OCI-LY7 (cell line): ENCODE data around the gene FNDC3A. TPM values are rescaled to one million over a fixed set of nuclear protein-coding genes. Genes with fewer than 3 reads are reported as not detected.

Experiments used
- BruUV-seq: library from RNA; stranded (reverse); fragments of 400-500 nt; replicated peaks from 2 replicates; lab custom pipeline; 2021; lab: Mats Ljungman, UMichigan
- CTCF ChIA-PET: fragments of 300-600 bp; sonication (Branson Sonifier 250); formaldehyde crosslinking; loops from one replicate; lab custom pipeline; 2022; ENCODE audit warnings: antibody characterized with exemption; ENCODE audit not compliant: unreplicated experiment; lab: Charles Lee
- POLR2A ChIA-PET: fragments of 300-600 bp; sonication (Branson Sonifier 250); formaldehyde crosslinking; loops from one replicate; lab custom pipeline; 2022; ENCODE audit warnings: antibody characterized with exemption; lab: Charles Lee
- DNase-seq: peaks from one replicate; pipeline ENCODE4 v3.0.0-alpha.2; 2015; ENCODE audit warnings: low spot score
- H2AFZ ChIP-seq: fragments of 200-600 bp; sonication (generic), shearing (Covaris generic); 2 replicates; pipeline ENCODE4 v1.6.1; 2014; ENCODE audit warnings: mild to moderate bottlenecking, antibody characterized with exemption, low read length, moderate library complexity
- H3K27ac ChIP-seq: fragments of 200-600 bp; sonication (generic); 2 replicates; pipeline ENCODE4 v1.5.1; 2014; ENCODE audit warnings: mixed run types, low read depth, mild to moderate bottlenecking, moderate library complexity, low read length, inconsistent platforms; ENCODE audit not compliant: poor library complexity, severe bottlenecking
- H3K36me3 ChIP-seq: fragments of 200-600 bp; sonication (generic); 2 replicates; pipeline ENCODE4 v1.6.1; 2014; ENCODE audit warnings: mild to moderate bottlenecking, antibody characterized with exemption, low read length, moderate library complexity, mixed read lengths; ENCODE audit not compliant: insufficient read depth
- H3K4me1 ChIP-seq: fragments of 200-600 bp; sonication (generic); 2 replicates; pipeline ENCODE4 v1.5.1; 2014; ENCODE audit warnings: mild to moderate bottlenecking, low read length; ENCODE audit not compliant: insufficient read depth, poor library complexity, severe bottlenecking
- H3K4me2 ChIP-seq: fragments of 200-600 bp; sonication (generic); 2 replicates; pipeline ENCODE4 v1.6.1; 2014; ENCODE audit warnings: mild to moderate bottlenecking, low read length
- H3K4me3 ChIP-seq: fragments of 200-600 bp; sonication (generic); 2 replicates; pipeline ENCODE4 v1.5.1; 2014; ENCODE audit warnings: mild to moderate bottlenecking, low read depth, low read length; ENCODE audit not compliant: poor library complexity, severe bottlenecking
- H3K79me2 ChIP-seq: fragments of 200-600 bp; sonication (generic); 2 replicates; pipeline ENCODE4 v1.6.1; 2016; ENCODE audit warnings: low read depth, mild to moderate bottlenecking, low read length, moderate library complexity, mixed read lengths; ENCODE audit not compliant: insufficient read depth
- H3K9me2 ChIP-seq: fragments of 200-600 bp; sonication (generic); 2 replicates; pipeline ENCODE4 v1.6.1; 2016; ENCODE audit warnings: mild to moderate bottlenecking, low read length, mixed read lengths; ENCODE audit not compliant: insufficient read depth
- H3K9me3 ChIP-seq: fragments of 200-600 bp; sonication (generic); 2 replicates; pipeline ENCODE4 v1.6.1; 2014; ENCODE audit warnings: mild to moderate bottlenecking, mixed run types, low read length, mixed read lengths
- H4K20me1 ChIP-seq: fragments of 200-600 bp; sonication (generic); 2 replicates; pipeline ENCODE4 v1.6.1; 2014; ENCODE audit warnings: mild to moderate bottlenecking, antibody characterized with exemption, low read length, moderate library complexity, mixed read lengths; ENCODE audit not compliant: insufficient read depth
- EZH2phosphoT487 ChIP-seq: fragments of 200-600 bp; sonication (generic); IDR thresholded peaks from 2 replicates; pipeline ENCODE4 v1.6.1; 2018; ENCODE audit warnings: low read depth, borderline replicate concordance, mild to moderate bottlenecking, mixed run types, antibody characterized with exemption, low read length, moderate library complexity, mixed read lengths
- intact Hi-C: fragments of 100-400 bp; cut with micrococcal nuclease; formaldehyde crosslinking; loops from one replicate; pipeline ENCODE4 v1.10.0; 2022; ENCODE audit not compliant: unreplicated experiment
- total RNA-seq, 2 experiments: library from RNA; depleted of rRNA in 1 of 2; stranded (reverse); fragments of >200 nt in 1 of 2; shearing (Covaris generic) in 1 of 2; gene quantifications; 2 replicates each; pipeline ENCODE4 v1.2.3, GENCODE V29; 2014 to 2022
- TF ChIP-seq, protein P1 (sequence below): fragments of 200-600 bp; sonication (generic); conservative IDR thresholded peaks from 2 replicates; pipeline ENCODE4 v1.5.1; 2014; ENCODE audit warnings: mild to moderate bottlenecking, antibody characterized with exemption, low read length, moderate library complexity, mixed read lengths

The FNDC3A gene
- total RNA-seq, 2 experiments from 2014 or later = 38.7 to 59.6 TPM

- peaks cover 14% of the 10 kb centered on the region for H3K4me1 ChIP-seq
- no peaks in the 10 kb centered on the region for H4K20me1 ChIP-seq
- peaks cover 23% of the 10 kb centered on the region for H3K79me2 ChIP-seq
- H3K27ac ChIP-seq = no peak overlapping the region
- no peak overlapping the region for H3K4me2 ChIP-seq
- no peak overlapping the region for H3K4me3 ChIP-seq
- H3K9me2 ChIP-seq = no peaks in the 10 kb centered on the region
- ChIA-PET CTCF (no interaction called here), POLR2A (no interaction called here)
- no peak for DNase-seq
- intact Hi-C loops = loop anchor here (10.0 kb wide), 3 partner anchors 221 to 669 kb away; partner anchors contain the start of gene RB1
- peaks cover 13% of the 10 kb centered on the region; the same call in 1 of the 2 replicates for H3K9me3 ChIP-seq
- TF ChIP-seq, protein P1, sequence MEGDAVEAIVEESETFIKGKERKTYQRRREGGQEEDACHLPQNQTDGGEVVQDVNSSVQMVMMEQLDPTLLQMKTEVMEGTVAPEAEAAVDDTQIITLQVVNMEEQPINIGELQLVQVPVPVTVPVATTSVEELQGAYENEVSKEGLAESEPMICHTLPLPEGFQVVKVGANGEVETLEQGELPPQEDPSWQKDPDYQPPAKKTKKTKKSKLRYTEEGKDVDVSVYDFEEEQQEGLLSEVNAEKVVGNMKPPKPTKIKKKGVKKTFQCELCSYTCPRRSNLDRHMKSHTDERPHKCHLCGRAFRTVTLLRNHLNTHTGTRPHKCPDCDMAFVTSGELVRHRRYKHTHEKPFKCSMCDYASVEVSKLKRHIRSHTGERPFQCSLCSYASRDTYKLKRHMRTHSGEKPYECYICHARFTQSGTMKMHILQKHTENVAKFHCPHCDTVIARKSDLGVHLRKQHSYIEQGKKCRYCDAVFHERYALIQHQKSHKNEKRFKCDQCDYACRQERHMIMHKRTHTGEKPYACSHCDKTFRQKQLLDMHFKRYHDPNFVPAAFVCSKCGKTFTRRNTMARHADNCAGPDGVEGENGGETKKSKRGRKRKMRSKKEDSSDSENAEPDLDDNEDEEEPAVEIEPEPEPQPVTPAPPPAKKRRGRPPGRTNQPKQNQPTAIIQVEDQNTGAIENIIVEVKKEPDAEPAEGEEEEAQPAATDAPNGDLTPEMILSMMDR = no peak
- no peak for TF ChIP-seq EZH2phosphoT487
- no TSS peak for BruUV-seq
- H2AFZ ChIP-seq = no peak overlapping the region
- no peaks in the 10 kb centered on the region; the same call in 1 of the 2 replicates for H3K36me3 ChIP-seq
These were observed 1.8 kb upstream of the FNDC3A start for GRCh38 chr13:48973845-48974431.

DNA sequence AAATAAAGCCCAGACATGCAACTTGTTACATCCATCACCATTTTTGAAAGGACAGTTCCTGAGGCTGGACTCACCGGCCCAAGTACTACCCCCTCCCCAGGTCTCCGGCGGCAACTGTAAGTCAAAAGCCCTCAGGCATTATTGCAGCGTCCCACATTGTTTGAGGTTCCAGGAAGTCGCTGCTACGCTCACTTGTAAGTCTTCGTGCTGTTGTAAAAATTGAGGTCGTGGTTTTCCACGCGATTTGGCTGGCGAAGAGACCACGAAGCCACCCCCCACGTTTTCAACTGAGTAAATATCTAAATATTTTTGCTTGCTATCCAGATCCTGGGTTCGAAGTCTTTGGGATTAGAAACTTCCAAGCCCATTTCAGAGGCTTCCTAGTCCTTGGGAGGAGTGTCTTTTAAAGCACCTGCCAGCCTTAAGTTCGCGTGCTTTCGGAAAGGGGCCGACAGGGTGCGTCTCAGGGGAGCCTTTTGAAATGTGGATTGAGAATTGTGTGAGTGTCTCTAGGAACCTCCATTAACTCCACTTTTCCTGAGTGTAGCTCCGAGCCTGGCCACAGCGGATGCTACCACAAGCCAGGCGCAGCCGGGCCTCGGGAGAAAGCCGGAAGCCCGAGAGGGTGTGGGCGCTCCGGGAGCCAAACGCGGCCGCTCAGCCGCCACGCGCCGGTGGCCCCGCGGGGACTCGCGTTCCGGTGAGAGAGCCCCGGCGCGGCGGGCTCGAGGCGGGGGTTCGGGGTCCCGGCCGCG, 434 bp upstream of the FNDC3A start:
- POLR2A ChIA-PET = interaction anchor here (0.6 to 1.4 kb wide), 3 partner anchors 13 to 70 kb away, joined by 3 to 4 read pairs (median 3); no protein-coding TSS in a partner anchor
- CTCF ChIA-PET = interaction anchor here (0.7 kb wide), 1 partner anchor 19 kb away, joined by 3 read pairs; no protein-coding TSS in a partner anchor
- H3K27ac ChIP-seq = peak overlapping the region; percentile 91
- peaks cover 13% of the 10 kb centered on the region; the same call in 1 of the 2 replicates for H3K9me3 ChIP-seq
- peak; percentile 72 for DNase-seq
- intact Hi-C loops = loop anchor here (5.0 to 10.0 kb wide), 4 partner anchors 137 to 670 kb away; partner anchors contain the start of gene RB1
- peaks cover 34% of the 10 kb centered on the region for H3K79me2 ChIP-seq
- peak overlapping the region; percentile 89 for H3K4me3 ChIP-seq
- no peak for TF ChIP-seq EZH2phosphoT487
- TF ChIP-seq, protein P1 = peak; percentile 34
- H3K4me2 ChIP-seq = peak overlapping the region; percentile 83
- TSS peak; percentile 75 for BruUV-seq
- H4K20me1 ChIP-seq = no peaks in the 10 kb centered on the region
- H3K36me3 ChIP-seq = no peaks in the 10 kb centered on the region; the same call in 1 of the 2 replicates
- H2AFZ ChIP-seq = peak overlapping the region; percentile 60; the same call in 1 of the 2 replicates
- no peaks in the 10 kb centered on the region for H3K9me2 ChIP-seq
- H3K4me1 ChIP-seq = peaks cover 27% of the 10 kb centered on the region
